NCI-H128 (cell line): ENCODE data around the gene SGPL1.

Experiments used
- DNase-seq: peaks from one replicate; lab custom pipeline; 2025; ENCODE audit not compliant: unreplicated experiment; lab: John Stamatoyannopoulos, UW

The SGPL1 gene

DNA sequence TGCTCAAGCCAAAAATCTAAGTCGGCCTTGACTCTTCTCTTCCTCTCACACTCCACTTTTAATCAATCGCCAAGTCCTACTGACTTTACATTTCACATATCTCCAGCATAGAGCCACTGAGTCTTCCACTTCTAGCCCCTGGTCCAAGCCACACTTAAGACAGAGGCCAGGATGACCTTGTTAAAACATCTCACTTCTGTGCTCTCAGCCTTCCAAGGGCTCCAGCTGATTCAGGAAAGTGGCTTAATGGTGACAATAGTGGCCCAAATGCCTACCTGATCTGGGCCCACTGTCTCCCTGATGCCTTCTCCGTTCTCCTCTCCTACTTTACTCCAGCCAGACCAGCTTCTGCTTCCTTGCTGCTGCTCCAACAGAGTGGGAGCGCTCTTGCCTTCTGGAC lies 35.0 kb upstream of the SGPL1 start:
- DNase-seq, result no peak

DNA sequence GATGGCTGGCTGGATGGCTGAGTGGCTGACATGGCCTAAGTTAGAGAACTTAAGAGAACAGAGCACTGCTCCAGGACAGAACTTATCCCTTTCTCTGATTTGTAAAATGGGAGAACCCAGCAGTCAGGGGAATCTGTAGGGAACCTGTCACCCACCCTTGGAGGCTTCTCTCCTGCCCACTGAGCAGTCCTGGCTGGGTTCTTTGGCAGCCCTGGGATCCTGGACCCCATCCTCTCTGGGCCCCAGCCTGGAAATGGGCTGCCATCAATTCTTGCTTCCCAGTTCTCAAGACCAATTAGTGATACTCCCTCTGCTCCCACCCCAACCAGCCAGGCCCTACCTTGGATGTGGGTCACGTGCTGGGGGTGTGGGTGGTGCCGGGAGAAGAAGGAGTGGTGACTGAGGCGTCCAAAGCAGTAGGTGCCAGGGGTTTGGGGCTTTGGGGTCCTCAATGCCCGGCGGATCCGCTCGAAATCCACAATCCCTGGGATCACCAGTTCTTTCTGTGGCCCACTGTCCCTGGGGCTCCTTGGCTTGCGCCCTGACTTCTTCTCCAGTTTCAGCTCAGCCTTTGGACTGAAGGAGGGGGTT lies 34.2 kb upstream of the SGPL1 start:
- DNase-seq, result no peak

DNA sequence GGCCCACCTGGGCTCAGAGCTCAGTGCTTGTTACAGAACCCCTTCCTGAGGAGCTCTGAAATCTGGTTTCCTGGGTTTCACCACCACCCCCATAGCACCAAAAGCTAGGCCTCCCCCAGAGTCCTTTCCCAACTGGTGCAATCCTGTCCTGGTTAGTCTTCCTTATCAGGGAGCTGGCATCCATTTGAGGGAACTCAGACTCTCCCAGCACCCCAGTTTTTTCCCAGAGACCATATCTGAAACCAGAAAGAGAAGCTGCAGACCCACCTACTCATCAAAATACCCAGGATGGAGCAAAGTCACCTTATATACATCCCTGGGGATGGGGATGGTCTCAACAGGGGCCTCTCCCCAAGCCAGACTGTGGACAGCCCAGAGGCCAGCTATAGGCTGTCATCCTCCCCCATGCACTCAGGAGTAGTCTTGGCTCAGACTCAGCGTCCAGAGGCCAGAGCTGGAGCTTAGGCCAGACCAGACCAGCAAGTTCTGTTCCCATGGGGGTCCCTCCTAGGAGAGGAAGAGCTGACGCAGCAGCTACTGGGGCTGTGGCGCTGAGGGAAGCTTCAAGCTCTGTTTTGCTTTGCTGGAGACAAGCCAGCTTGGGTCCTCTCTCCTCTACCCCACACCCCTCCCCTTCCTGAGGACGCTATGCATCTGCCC lies 33.5 kb upstream of the SGPL1 start:
- DNase-seq, result no peak

DNA sequence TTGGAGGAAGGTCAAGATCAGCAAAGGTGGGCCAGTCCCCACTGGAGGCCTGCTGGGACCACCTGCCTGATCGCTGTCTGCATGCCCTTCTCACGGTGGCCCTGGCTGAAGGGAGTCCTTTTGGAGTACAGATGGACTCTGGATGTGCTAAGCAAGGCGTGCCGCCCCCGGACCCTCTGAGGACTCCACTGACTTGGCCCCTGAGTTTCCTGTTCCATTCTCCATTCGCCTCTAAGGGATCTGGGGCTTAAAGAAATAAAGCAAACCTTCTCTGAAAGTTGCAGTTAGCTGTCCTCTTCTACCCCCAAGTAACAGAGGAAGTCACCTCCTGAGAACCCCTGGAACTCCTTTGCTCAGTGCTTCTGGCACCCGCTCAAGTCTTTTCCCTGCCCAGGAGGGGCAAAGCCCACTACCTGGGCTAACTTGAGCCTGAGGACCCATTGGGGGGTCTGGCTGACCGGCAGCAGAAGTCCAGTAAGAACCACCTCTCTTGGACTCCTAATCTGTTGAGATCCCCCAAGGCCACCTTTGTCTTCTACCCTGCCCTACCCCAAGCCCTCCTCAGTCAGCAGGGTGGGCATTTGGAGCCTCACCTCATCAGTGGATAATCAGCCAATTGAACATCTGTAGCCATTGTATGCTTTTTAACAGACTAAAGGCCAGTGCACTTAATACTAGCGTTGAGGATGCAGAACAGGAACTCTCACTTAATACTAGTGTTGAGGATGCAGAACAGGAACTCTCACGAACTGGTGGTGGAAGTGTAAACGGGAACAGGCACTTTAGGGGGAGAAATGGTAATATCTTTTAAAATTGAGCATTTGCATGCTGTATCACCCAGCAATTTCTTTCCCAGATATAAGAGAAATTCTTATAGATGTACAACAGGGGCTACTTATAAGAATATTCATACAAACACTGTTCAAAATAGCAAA lies 32.7 kb upstream of the SGPL1 start:
- DNase-seq, result no peak

DNA sequence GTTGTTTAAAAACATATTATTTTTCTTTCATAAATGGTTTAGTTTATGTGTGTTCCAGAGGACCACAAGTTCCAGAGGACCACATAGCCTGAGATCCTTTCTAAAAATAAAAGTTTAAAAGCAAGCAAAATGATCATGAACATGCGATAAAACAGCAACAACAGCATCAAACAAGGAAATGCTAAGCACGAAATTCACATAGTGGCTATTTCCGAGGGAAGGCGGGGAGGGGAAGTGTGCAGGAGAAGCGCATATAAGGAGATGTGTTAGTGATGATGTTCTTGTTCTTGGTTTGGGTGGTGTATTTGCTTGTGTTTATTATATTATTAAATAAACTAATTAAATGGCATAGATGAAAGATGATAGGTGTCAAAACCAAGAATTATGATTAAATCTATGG lies 31.7 kb upstream of the SGPL1 start:
- DNase-seq, result no peak

DNA sequence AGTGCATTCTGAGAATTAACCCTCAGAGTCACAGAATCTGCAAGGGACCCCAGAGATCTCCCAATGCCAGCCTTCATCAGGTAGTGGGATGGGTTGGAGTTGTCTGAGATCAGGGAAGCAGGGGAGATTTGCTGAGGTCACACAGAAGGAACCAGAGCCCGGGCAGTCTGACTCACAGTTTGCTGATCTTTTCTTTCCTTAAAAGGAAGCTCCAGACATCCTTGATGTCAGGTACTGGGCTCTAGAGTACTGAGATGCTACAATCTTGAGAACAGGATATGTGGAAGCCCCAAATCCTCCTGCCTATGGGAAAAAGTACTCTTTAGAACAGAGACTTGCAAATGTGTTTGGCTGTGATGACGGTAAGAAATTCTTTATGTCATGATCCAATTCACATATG lies 31.3 kb upstream of the SGPL1 start:
- DNase-seq, result no peak

DNA sequence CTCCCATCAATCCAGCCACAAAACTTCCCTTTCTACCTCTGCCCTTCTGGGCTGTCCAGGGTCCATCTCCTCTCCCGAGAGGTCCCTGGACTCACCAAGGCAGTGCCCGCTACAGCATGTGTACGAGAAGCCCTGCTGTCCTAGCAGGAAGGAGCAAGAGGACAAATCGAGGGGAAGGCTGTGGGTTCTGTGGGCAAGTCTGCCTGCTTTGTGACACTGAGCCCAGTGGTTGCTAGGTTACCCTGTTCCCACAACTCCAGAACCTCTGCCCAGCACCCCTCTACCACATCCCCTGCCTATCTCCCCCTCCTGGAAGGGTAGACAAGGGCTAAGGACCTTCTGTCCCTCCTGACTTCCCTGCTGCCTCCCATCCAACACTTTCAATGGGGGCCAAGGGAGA lies 30.6 kb upstream of the SGPL1 start, which contains the start of gene TBATA:
Gene TBATA, minus strand, starts transcription at position 188 of the 400 bp plus-strand sequence. CDS start 1,998 bp downstream, outside the sequence.
- no peak for DNase-seq

DNA sequence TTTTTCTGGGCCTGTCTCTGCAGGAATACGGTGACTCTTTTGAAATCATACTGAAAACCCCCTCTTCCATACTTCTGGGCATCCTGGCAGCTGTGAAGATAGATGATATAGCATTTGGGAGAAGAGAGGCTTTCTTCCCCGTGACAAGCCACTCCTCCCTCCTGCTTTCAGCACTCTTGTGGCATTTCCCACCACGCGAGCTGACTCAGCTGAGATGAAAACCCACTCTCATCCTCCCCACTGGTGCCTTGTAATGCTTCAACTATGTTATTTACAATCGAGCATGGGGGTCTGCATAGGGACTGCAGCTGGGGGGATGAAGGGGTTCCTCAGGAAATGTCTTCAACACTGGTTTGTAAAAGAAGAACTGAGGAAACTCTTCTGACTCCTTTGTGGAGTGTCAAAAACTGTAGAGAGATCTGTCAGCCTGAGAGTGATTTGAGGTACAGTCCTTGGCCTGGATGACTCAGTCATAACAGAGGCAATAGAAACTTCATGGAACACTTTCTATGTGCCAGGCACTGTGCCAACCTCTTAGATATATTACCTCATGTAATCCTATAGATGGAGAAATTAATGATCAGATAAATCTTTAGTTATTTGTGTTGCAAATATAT lies 28.8 kb upstream of the SGPL1 start:
- DNase-seq, result no peak

DNA sequence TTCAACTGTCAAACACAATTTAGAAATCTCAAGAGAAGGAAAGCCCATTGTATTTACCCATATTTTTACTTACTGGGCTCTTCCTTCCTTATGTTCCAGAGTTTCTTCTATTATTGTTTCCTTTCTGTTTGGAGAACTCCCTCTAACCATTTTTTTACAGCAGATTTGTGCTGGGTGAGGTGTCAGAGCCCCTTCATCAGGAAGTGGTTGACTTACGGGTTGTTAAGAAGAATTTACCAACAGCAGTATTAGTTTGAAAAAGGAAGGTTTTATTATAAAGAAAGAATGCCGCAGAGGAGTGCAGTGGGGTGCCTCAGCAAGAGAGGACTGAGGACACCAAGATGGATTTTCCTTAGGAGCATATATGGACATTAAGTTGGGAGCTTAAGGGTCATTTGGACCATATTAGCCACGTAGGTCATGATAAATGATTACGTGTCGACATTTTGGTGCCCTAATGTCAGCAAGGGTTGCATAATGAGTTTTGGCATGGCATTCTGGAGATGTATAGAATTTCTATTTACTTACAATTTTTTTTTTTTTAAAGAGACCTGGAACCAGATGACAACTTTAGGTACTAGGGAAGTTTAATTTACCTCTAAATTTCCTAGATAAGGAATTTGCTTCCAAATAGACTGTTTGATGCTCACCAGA lies 24.2 kb upstream of the SGPL1 start:
- no peak for DNase-seq

DNA sequence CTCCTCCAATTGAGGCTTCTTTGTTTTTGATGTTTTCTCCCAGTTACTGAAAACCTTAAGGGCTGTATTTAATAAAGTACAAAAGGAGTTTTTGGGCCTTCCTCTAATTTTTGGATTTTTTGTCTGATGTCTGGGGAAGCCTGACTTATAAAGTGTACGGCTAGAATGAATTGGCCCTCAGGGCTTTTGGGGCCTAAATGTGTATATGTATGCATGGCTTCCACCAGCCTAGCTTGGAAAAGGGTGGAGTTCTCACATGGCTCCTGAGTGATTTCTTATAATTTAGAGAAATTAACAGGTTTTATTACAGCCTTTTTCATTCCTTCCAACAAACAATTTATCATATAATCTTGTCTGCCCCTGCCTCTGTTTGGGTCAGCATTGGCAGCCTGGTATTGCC lies 20.1 kb upstream of the SGPL1 start:
- DNase-seq, result no peak

DNA sequence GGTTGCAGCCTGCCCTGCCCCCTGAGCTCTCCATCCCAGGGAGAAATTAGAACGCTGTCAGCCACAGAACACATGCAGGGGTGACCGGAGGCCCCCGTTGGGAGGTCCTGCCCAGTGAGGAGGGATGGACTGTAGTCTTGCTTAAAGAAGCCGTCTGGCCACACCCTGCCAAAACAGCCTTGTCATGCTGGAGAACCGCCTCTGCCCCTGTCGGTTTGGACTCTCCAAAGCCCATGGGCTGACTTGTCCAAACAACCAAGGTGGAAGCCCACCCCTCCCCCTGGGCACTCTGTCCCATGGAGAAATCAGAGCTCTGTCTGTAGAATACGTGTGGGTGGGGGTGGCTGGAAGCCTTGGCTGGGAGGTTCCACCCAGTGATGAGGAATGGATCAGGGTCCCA lies 17.9 kb upstream of the SGPL1 start:
- DNase-seq, result no peak

DNA sequence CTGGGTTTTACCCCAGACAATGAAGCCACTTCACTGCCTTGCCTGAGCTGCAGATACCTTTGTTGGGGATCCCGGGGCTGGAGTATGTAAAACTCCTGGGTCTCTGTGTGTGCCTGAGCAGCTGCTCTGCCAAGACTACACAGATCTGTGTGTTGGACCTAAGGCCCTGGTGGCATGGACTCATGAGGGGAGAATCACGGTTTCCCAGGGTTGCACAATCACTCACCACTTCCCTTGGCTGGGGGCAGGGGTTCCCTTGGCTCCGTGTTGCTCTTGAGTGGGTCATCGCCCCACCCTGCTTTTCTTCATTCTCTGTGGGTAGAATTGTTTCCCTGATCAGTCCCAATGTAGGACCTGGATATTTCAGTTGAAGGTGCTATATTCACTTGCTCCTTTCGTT lies 16.6 kb upstream of the SGPL1 start:
- no peak for DNase-seq

DNA sequence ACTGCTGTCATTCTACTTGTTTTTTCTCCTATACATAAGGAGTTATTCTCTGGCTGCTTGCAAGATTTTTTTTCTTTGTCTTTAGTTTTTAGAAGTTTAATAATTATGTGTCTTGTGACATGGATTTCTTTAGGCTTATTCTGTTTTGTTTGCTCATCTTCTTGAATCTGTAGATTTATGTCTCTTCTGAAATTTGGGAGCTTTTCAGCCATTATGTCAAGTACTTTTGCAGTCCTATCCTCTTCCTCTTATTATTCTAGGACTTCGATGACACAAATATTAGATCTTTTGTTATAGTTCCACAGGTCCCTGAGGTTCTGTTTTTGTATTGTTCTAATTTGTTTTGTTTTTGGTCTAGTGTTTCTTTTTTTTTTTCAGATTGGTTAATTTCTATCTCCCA lies 13.9 kb upstream of the SGPL1 start:
- no peak for DNase-seq

DNA sequence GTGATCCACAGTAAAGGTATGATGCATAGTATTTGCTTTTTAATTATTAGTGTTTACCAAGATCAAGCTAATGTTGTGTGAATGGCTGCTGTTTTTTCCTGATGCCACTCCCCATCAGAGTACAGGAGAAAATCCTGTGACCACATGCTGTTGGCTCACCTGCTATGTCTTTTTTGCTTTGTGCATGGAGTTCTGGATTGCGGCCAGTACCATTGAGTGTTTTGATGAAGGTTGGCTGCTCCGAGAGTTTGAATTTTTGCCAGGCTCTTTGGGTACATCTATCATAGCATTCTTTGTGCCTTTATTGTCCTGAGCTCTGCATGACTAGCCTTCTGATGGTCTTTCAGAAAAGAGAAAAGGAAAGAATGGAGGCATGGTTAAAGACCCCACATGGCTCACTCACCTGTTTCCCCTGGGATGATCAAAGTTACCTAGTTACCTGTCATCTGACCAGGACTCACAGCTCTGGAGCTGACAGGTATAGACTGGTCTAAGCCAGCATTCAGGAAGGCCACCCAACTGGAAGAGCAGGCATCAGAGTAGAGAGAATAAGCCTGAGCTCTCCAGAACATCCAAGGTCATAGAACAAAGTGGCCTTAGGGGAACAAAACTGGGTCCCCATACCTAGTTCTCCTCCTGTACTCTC lies 11.8 kb upstream of the SGPL1 start:
- DNase-seq, result peak; percentile 69

DNA sequence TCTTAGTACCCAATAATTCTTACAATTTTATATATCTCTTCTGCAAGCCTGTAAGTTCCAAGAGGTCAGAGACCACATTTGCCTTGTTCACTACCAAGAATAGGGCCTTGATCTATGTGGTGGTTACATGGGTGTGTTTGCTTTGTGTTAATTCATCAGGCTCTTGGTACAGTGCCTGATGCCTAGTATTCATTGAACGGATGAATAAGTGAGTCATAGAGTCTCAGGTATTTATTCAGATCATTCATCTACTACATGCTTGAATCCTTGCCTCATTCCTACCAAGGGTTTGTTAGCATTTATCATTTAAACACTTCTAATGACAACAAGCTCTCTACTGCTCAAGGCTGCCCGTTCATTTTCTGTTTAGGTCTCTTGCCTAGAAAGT lies 11.3 kb upstream of the SGPL1 start:
- no peak for DNase-seq

DNA sequence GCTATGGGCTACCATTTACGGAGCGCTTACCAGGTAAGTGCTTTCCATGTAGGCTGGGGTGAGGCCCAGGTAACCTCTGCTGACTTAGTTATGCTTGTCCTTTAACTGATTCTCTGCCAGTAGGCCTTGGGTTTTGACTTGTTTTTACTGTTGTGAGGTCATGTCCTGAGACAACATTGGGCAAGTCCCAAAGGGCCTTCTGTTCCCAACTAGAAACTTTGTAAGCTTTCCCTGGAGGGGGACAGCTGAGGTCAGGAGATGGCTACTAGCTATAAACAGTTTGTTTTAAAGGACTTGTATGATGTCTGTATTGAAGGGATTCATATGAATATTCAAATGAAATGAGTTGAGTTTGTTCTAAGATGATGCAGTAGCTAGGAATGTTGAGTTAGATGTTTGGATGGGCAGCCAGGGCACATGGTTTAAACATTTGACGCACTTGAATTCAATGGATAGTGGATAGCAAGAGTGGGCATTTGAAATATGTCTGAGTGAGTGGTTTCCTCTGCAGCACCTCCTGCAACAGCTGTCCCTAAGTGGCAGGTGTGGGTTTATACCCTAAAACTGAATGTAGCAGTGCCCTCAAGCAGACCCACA lies 10.0 kb upstream of the SGPL1 start:
- DNase-seq, result no peak

DNA sequence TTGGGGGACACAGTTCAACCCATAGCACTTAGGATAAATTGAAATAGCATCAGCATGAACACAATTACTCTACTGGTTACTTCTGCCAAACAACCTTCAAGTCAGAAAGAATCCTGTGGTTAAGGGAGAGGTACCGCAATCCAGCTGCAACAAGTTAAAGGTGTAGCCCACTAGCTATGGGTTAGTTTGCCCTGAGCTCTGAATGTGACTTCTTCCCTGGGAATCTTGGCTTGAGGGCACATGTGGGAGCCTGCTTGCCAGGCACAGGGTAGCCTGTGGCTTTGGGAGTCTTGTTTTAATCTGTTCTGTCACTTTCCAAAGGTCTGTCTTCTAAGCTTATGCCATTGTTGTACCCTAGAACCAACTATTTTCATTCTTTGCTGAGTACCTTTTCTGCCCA lies 8.9 kb upstream of the SGPL1 start:
- no peak for DNase-seq

DNA sequence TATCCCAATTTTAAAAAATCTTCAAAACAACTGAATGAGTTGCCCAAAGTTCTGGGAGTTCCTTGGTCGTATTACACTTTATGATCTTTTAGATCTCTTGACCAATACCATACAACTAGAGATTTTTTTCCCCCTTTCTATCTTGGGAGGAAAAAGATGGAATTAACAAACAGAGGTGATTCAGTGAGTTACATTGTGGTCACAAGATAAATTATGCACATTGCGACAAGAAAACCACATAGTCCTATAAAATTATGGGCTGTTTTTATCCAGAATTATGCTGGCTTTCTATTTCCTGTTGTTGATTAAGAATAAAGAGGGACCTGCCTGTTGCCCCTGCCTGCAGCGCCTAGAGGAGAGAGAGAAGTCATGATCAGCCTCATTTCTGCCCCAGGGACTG lies 8.2 kb upstream of the SGPL1 start:
- no peak for DNase-seq

DNA sequence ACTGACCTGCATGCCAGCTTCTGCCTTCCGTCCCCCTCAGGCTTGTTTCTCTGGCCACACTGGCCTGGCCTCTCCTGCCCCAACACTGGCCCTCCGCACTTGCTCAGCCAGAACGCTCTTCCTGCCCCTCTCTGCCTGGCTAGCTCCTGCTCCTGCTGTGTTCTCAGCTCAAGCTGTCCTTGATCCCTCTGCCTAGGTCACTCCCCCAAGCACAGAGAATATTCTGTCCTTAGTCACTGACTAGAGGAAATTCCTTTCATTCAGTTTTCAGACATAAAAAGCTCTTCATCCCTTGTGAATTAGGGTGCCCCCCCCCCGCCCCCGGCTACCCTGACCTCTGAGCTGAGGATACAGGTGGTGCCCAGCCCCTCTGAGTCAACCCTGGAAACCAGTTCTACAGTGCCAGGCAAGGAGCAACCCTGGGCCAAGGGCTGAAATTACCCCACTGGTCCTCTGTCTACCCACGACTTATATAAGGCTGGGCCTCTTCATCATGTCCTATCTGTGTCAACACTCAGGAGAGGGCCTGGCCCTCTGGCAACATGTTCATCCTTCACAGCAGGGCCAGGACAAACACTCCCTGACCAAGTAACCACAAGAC lies 6.6 kb upstream of the SGPL1 start:
- no peak for DNase-seq

DNA sequence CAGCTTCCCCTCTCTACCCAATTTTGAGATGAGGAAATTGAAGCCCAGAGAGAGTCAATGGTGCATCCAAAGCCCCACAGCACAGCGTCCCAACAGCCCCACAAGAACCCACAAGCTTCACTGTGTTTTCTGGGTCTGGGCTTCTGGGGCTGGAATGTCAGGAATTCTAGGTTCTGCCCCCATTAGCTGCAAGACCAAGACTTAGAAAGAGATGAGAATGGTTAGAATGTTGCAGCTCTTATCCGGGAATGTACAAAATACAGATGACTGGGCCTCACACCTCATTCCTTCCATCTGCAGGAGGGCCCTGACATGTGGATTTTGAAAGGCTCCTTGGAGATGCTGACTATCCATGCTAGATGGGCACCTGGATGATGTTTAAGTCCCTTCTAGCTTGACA lies 6.0 kb upstream of the SGPL1 start:
- DNase-seq, result no peak
